Activated B cell treated with CpG ODN at 0.5 μM for 24 hours (primary cell): ENCODE measurements around the gene CACNA1I. TPM values are rescaled to one million over a fixed set of nuclear protein-coding genes. Genes with fewer than 3 reads are reported as not detected.
A peak's percentile ranks its signal among the peaks of the same experiment; 100 is the strongest.

Experiments
- ATAC-seq: fragments of 200-7000 bp; cut with Tn5 transposase; one replicate; pipeline ENCODE4 v1.10.0; 2021; ENCODE audit warnings: low read depth, mild to moderate bottlenecking, moderate library complexity
- CTCF ChIA-PET: fragments of 350-600 bp; sonication (Branson Sonifier 250); formaldehyde crosslinking; loops from one replicate; lab custom pipeline; 2021; ENCODE audit warnings: antibody characterized with exemption; lab: Charles Lee
- POLR2A ChIA-PET: fragments of 350-600 bp; sonication (Branson Sonifier 250); formaldehyde crosslinking; loops from one replicate; lab custom pipeline; 2021; ENCODE audit warnings: antibody characterized with exemption; lab: Charles Lee
- DNase-seq: peaks from one replicate; pipeline ENCODE4 v3.0.0; 2022
- H3K27ac Mint-ChIP-seq: one replicate; pipeline ENCODE4 v1.8.0; 2020; ENCODE audit warnings: mixed read lengths
- H3K27me3 Mint-ChIP-seq: one replicate; pipeline ENCODE4 v1.8.0; 2021; ENCODE audit warnings: mixed read lengths
- H3K36me3 Mint-ChIP-seq: one replicate; pipeline ENCODE4 v1.8.0; 2021; ENCODE audit warnings: low read depth, mixed read lengths
- H3K4me1 Mint-ChIP-seq: one replicate; pipeline ENCODE4 v1.8.0; 2021; ENCODE audit warnings: mixed read lengths
- H3K4me3 Mint-ChIP-seq: one replicate; pipeline ENCODE4 v1.8.0; 2020; ENCODE audit warnings: mild to moderate bottlenecking, mixed read lengths
- H3K9me3 Mint-ChIP-seq: one replicate; pipeline ENCODE4 v1.8.0; 2020; ENCODE audit warnings: mixed read lengths
- intact Hi-C: fragments of 100-400 bp; cut with micrococcal nuclease; formaldehyde crosslinking; loops from one replicate; pipeline ENCODE4 v1.15.1; 2024
- total RNA-seq: library from RNA; stranded (reverse); gene quantifications from 2 replicates; pipeline ENCODE4 v1.2.3, GENCODE V29; 2022
- TF ChIP-seq, protein P1 (sequence below): fragments of 200-600 bp; IDR thresholded peaks from one replicate; pipeline ENCODE4 v1.8.0; 2022; ENCODE audit warnings: antibody characterized with exemption, mild to moderate bottlenecking

Gene CACNA1I
- total RNA-seq, 1 donor from 2014 or later, result not detected

GRCh38 chr22:39621826-39622225 lies 51.3 kb downstream of the CACNA1I start:
- Mint-ChIP-seq H3K27ac (no peak overlapping the region), H3K9me3 (no peaks in the 10 kb centered on the region), H3K27me3 (peaks cover 30% of the 10 kb centered on the region), H3K4me1 (peaks cover 4% of the 10 kb centered on the region), H3K36me3 (no peaks in the 10 kb centered on the region), H3K4me3 (no peak overlapping the region)
- POLR2A ChIA-PET, result no interaction called here
- TF ChIP-seq, protein P1, sequence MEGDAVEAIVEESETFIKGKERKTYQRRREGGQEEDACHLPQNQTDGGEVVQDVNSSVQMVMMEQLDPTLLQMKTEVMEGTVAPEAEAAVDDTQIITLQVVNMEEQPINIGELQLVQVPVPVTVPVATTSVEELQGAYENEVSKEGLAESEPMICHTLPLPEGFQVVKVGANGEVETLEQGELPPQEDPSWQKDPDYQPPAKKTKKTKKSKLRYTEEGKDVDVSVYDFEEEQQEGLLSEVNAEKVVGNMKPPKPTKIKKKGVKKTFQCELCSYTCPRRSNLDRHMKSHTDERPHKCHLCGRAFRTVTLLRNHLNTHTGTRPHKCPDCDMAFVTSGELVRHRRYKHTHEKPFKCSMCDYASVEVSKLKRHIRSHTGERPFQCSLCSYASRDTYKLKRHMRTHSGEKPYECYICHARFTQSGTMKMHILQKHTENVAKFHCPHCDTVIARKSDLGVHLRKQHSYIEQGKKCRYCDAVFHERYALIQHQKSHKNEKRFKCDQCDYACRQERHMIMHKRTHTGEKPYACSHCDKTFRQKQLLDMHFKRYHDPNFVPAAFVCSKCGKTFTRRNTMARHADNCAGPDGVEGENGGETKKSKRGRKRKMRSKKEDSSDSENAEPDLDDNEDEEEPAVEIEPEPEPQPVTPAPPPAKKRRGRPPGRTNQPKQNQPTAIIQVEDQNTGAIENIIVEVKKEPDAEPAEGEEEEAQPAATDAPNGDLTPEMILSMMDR, result no peak
- ATAC-seq (no peak), DNase-seq (no peak)
- intact Hi-C loops, result no loop called here
- CTCF ChIA-PET, result interaction anchor here (2.3 kb wide), 1 partner anchor 403 kb away, joined by 19 read pairs; no protein-coding TSS in a partner anchor

DNA sequence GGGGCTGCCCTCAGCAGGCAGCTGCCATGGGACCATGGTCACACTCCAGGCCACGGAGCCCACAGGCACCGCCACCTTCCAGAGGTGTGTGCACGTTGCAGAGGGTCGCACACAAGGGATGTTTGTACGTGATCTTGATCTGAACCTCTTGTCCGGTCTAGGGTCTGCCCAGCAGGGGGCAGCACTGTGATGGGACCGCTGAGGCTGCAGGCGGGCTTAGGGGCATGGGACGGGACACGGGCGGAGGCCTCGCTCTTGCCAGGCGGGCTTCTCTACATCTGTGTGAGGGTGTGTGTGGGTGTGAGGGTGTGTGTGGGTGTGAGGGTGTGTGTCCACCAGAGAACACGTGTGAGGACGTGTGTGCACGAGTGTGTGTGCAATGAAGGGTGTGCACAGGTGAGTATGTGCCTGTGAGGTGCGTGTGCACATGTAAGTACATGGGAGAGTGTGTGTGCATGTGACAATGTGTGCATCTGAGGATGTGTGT lies 52.4 kb downstream of the CACNA1I start:
- ChIA-PET CTCF (interaction anchor here (2.3 kb wide), 1 partner anchor 402 kb away, joined by 19 read pairs; no protein-coding TSS in a partner anchor), POLR2A (no interaction called here)
- Mint-ChIP-seq H3K4me3 (no peak overlapping the region), H3K27ac (no peak overlapping the region), H3K36me3 (no peaks in the 10 kb centered on the region), H3K4me1 (peaks cover 2% of the 10 kb centered on the region), H3K9me3 (no peaks in the 10 kb centered on the region), H3K27me3 (peaks cover 30% of the 10 kb centered on the region)
- peak; percentile 58 for DNase-seq
- intact Hi-C loops, result loop anchor here (1.0 kb wide), 2 partner anchors 317 to 401 kb away; no protein-coding TSS in a partner anchor
- TF ChIP-seq, protein P1, result no peak
- peak; percentile 64 for ATAC-seq

GRCh38 chr22:39623603-39624500 lies 53.3 kb downstream of the CACNA1I start:
- TF ChIP-seq, protein P1, result no peak
- Mint-ChIP-seq H3K27ac (no peak overlapping the region), H3K9me3 (no peaks in the 10 kb centered on the region), H3K4me1 (no peaks in the 10 kb centered on the region), H3K27me3 (peaks cover 24% of the 10 kb centered on the region), H3K36me3 (no peaks in the 10 kb centered on the region), H3K4me3 (no peak overlapping the region)
- ATAC-seq (no peak), DNase-seq (no peak)
- POLR2A ChIA-PET, result no interaction called here
- intact Hi-C loops, result loop anchor here (1.0 kb wide), 2 partner anchors 316 to 400 kb away; no protein-coding TSS in a partner anchor
- CTCF ChIA-PET, result interaction anchor here (1.6 kb wide), 1 partner anchor 401 kb away, joined by 6 read pairs; no protein-coding TSS in a partner anchor

GRCh38 chr22:39624501-39624821 lies 53.9 kb downstream of the CACNA1I start:
- Mint-ChIP-seq H3K9me3 (no peaks in the 10 kb centered on the region), H3K4me1 (no peaks in the 10 kb centered on the region), H3K27me3 (peaks cover 24% of the 10 kb centered on the region), H3K27ac (no peak overlapping the region), H3K36me3 (no peaks in the 10 kb centered on the region), H3K4me3 (no peak overlapping the region)
- DNase-seq (no peak), ATAC-seq (no peak)
- TF ChIP-seq, protein P1, result no peak
- intact Hi-C loops, result no loop called here
- ChIA-PET CTCF (interaction anchor here (1.4 to 1.6 kb wide), 2 partner anchors 400 to 412 kb away, joined by 3 to 6 read pairs; no protein-coding TSS in a partner anchor), POLR2A (no interaction called here)
